Keratinocyte (primary cell): ENCODE measurements around the gene IFTAP. TPM values are rescaled to one million over a fixed set of nuclear protein-coding genes. Genes with fewer than 3 reads are reported as not detected.

Experiments
- DNase-seq: peaks from one replicate; pipeline ENCODE4 v3.0.0-alpha.2; 2011; ENCODE audit warnings: low read depth, missing footprints, low spot score
- FAIRE-seq: peaks from 2 replicates; lab custom pipeline; 2011; peaks lifted over from hg19 to GRCh38; lab: Jason Lieb, UNC
- H2AFZ ChIP-seq: 2 replicates; pipeline ENCODE4 v1.6.0; 2012; ENCODE audit warnings: low read length, control low read depth, inconsistent platforms; ENCODE audit not compliant: control insufficient read depth
- H3K27ac ChIP-seq: 2 replicates; pipeline ENCODE4 v1.5.1; 2011; ENCODE audit warnings: low read length; ENCODE audit not compliant: control insufficient read depth, insufficient read depth
- H3K27me3 ChIP-seq: 3 replicates; pipeline ENCODE4 v1.6.0; 2011; ENCODE audit warnings: low read length; ENCODE audit not compliant: control insufficient read depth, insufficient read depth; ENCODE audit errors: extremely low read depth
- H3K36me3 ChIP-seq, 2 experiments: 2 replicates in 1 of 2; 3 replicates in 1 of 2; pipeline ENCODE4 v1.5.1; 2011; ENCODE audit warnings: low read length in 2 of 2, mild to moderate bottlenecking in 1 of 2; ENCODE audit not compliant: control insufficient read depth in 2 of 2, insufficient read depth in 2 of 2; ENCODE audit errors: extremely low read depth in 1 of 2
- H3K4me1 ChIP-seq: 3 replicates; pipeline ENCODE4 v1.5.1; 2011; ENCODE audit warnings: low read length; ENCODE audit not compliant: control insufficient read depth, insufficient read depth; ENCODE audit errors: extremely low read depth
- H3K4me2 ChIP-seq: 3 replicates; pipeline ENCODE4 v1.6.0; 2011; ENCODE audit warnings: low read depth, low read length; ENCODE audit not compliant: control insufficient read depth, insufficient read depth; ENCODE audit errors: extremely low read depth
- H3K4me3 ChIP-seq, 3 experiments: fragments of 200-600 bp in 1 of 3; sonication (generic) in 1 of 3; 2 replicates in 2 of 3; 3 replicates in 1 of 3; pipeline ENCODE4 v1.5.1; 2011 to 2016; ENCODE audit warnings: low read length in 3 of 3, mild to moderate bottlenecking in 3 of 3, control low read depth in 2 of 3, inconsistent platforms in 1 of 3, low read depth in 1 of 3, mixed read lengths in 1 of 3, mixed run types in 1 of 3, moderate library complexity in 1 of 3; ENCODE audit not compliant: control insufficient read depth in 2 of 3, insufficient read depth in 2 of 3; ENCODE audit errors: extremely low read depth in 1 of 3
- H3K79me2 ChIP-seq: 2 replicates; pipeline ENCODE4 v1.6.0; 2012; ENCODE audit warnings: low read length; ENCODE audit not compliant: control insufficient read depth, insufficient read depth
- H3K9ac ChIP-seq: 3 replicates; pipeline ENCODE4 v1.6.0; 2011; ENCODE audit warnings: low read length; ENCODE audit not compliant: control insufficient read depth, insufficient read depth; ENCODE audit errors: extremely low read depth
- H3K9me1 ChIP-seq: 3 replicates; pipeline ENCODE4 v1.6.0; 2011; ENCODE audit warnings: low read length; ENCODE audit not compliant: control insufficient read depth, insufficient read depth; ENCODE audit errors: extremely low read depth
- H3K9me3 ChIP-seq: 2 replicates; pipeline ENCODE4 v1.5.1; 2012; ENCODE audit warnings: low read depth, low read length; ENCODE audit not compliant: control insufficient read depth
- H4K20me1 ChIP-seq: 3 replicates; pipeline ENCODE4 v1.6.0; 2011; ENCODE audit warnings: low read length; ENCODE audit not compliant: control insufficient read depth, insufficient read depth; ENCODE audit errors: extremely low read depth
- CTCF ChIP-seq, 3 experiments: IDR thresholded peaks in 1 of 3; conservative IDR thresholded peaks in 1 of 3; optimal IDR thresholded peaks in 1 of 3; 2 replicates in 2 of 3; 3 replicates in 1 of 3; pipeline versions ENCODE3 to v1.5.1; 2011; ENCODE audit warnings: low read length in 3 of 3, mild to moderate bottlenecking in 3 of 3, moderate library complexity in 2 of 3, control low read depth in 1 of 3, inconsistent platforms in 1 of 3; ENCODE audit not compliant: insufficient read depth in 2 of 3; ENCODE audit errors: extremely low read depth in 1 of 3
- EZH2 ChIP-seq: IDR thresholded peaks from one replicate; pipeline ENCODE4 v1.6.1; 2012; ENCODE audit warnings: inconsistent platforms, mild to moderate bottlenecking, low read length, moderate library complexity
- dilution Hi-C: fragments of 300-500 bp; cut with MboI; formaldehyde crosslinking; loops from one replicate; pipeline ENCODE4 v1.7.0; 2020; ENCODE audit warnings: low sequenced_read_pairs; ENCODE audit not compliant: extremely low pct_ligation_motif_present
- polyA plus RNA-seq, 5 experiments: library from polyadenylated mRNA; depleted of rRNA in 3 of 5; stranded (reverse) in 3 of 5; stranded (forward) in 1 of 5; unstranded in 1 of 5; fragments of >200 nt; gene quantifications; 1 replicate in 1 of 5; 2 replicates in 3 of 5; 3 replicates in 1 of 5; pipeline versions ENCODE4 v1.2.1 to v1.2.3, GENCODE V29; 2011 to 2012; ENCODE audit warnings: missing spikeins in 2 of 5, low read depth in 1 of 5, low replicate concordance in 1 of 5

IFTAP gene
- polyA plus RNA-seq, 1 donor (not counting 4 experiments of a cell fraction or from before 2014, with no cell fraction given): 22.8 TPM

- no peak overlapping the region for H3K4me3 ChIP-seq
- H3K9ac ChIP-seq: no peak overlapping the region
- H3K4me2 ChIP-seq: no peak overlapping the region
- no peak overlapping the region for H3K27ac ChIP-seq
- H2AFZ ChIP-seq: no peak overlapping the region
- H4K20me1 ChIP-seq: no peaks in the 10 kb centered on the region
- H3K9me1 ChIP-seq: no peaks in the 10 kb centered on the region
- H3K4me1 ChIP-seq: peaks cover 5% of the 10 kb centered on the region
- peaks cover 4% of the 10 kb centered on the region for H3K27me3 ChIP-seq
- no peaks in the 10 kb centered on the region for H3K79me2 ChIP-seq
- no peak for DNase-seq
- TF ChIP-seq EZH2 (no peak), CTCF (optimal IDR thresholded peaks at IDR 0.05 in 1 of 3, IDR thresholded peaks at IDR 0.05 in 1 of 3, conservative IDR thresholded peaks at IDR 0.05 in 1 of 3; ENCODE audit: extremely low read depth in 1 of 3, insufficient read depth in 2 of 3, low read length in 3 of 3) (no peak)
- no peaks in the 10 kb centered on the region for H3K36me3 ChIP-seq
- dilution Hi-C loops: no loop called here
- no peak for FAIRE-seq
- no peaks in the 10 kb centered on the region for H3K9me3 ChIP-seq
Observed at GRCh38 chr11:36695111-36695510, 100.8 kb downstream of the IFTAP start.

- Histone ChIP-seq H3K9me3 (no peaks in the 10 kb centered on the region), H4K20me1 (no peaks in the 10 kb centered on the region), H3K27me3 (peaks cover 4% of the 10 kb centered on the region), H3K79me2 (no peaks in the 10 kb centered on the region), H3K4me3 (no peak overlapping the region), H3K9ac (no peak overlapping the region), H3K36me3 (no peaks in the 10 kb centered on the region), H2AFZ (no peak overlapping the region), H3K4me2 (no peak overlapping the region), H3K4me1 (peaks cover 5% of the 10 kb centered on the region), H3K9me1 (no peaks in the 10 kb centered on the region), H3K27ac (no peak overlapping the region)
- no peak for TF ChIP-seq EZH2
- no peak for TF ChIP-seq CTCF (optimal IDR thresholded peaks at IDR 0.05 in 1 of 3, IDR thresholded peaks at IDR 0.05 in 1 of 3, conservative IDR thresholded peaks at IDR 0.05 in 1 of 3; ENCODE audit: extremely low read depth in 1 of 3, insufficient read depth in 2 of 3, low read length in 3 of 3)
- DNase-seq (no peak), FAIRE-seq (no peak)
- dilution Hi-C loops: no loop called here
Observed at GRCh38 chr11:36695571-36695970, 101.3 kb downstream of the IFTAP start.
